GM18873 (cell line): ENCODE measurements around the gene SNED1.
"Not testable (repeated sequence)": the region's sequence is repeated elsewhere in the genome, so short reads cannot be mapped to it uniquely, and the experiment has no call there.

Experiments used
- ATAC-seq: cut with Tn5 transposase; IDR thresholded peaks from one replicate; pipeline ENCODE4 v1.9.1; 2021; ENCODE audit warnings: mild to moderate bottlenecking, moderate library complexity, moderate number of reproducible peaks; ENCODE audit not compliant: unreplicated experiment, low FRiP score

The SNED1 gene

DNA sequence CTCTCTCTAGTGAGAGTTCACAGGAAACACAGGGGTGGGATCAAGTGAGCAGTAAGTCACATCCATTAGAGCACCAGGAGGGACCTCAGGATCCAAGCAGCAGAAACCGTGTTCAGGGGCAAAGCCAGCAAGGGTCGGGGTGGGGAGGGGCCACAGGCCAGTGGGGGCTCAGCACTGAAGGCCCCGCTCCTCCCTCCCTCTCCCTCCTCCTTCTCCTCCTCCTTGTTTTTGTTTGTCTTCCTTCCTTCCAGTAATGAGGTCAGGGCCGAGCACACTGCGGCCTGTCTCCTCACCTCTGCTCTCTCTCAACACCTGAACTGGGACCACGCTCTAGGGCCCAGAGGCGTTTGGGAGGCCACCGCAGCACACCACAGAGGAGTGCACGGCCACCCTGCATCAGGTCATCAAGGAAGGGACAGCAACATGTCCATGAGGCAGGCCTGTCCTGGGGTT is 82.8 kb downstream of the SNED1 start:
- no peak for ATAC-seq

DNA sequence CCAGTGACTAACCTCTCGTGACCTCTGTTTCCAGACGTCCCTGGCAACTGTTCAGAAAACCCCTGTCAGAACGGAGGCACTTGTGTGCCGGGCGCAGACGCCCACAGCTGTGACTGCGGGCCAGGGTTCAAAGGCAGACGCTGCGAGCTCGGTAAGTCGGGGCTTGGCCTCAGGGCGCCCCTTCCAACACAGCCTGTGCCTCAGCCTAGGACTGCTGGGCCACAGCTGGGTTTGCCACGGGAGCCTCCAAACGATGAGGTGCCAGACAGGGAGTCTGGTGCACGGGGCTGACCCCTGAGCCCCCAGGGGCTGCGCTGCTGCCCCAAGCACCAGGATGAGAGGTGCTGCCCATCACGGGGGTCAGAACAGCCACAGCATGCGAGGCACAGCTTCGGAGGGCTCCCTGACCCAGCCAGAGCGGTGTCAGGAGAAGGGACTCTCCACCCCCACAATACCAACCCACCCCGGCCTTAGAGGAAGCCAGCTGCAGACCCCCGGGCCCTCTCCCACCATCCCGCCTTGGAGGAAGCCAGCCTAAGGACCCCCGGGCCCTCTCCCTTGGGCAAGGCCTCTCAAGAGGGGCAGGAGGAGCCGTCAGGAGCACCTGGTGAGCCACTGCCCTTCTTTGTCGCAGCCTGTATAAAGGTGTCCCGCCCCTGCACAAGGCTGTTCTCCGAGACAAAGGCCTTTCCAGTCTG is 83.4 kb downstream of the SNED1 start:
- no peak for ATAC-seq

DNA sequence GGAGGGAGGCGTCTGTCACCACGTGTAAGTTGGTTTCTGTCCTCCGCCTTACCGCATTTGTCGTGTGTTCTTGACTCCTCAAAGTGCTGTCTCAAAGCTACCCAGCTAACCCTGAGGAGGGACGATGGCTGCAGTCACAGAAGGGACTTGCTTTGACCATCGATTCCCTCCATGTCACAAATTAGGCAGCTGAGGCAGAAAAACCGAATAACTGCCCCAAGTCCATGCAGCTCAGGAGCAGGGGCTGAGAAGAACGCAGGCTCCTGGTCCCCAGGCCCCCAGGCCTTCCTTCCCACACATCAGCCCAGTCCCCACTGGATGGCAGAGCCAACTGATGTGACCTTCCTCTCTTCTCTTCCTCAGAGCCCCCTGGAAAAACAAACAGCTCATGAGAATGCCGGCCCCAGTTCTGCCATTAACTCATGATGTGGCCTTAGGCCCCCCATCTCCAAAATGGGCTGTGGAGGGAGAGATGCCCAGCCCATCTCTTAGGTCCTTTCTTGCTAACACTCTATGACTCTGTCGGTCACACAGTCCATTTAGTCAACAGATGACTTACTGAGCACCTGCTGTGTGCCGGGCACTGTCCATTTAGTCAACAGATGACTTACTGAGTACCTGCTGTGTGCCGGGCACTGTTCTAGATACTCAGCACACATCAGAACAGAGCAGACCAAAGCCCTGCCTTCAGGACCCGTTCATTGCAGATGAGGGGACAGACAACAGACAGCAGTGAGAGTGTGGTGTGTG is 84.1 kb downstream of the SNED1 start:
- ATAC-seq, result no peak

DNA sequence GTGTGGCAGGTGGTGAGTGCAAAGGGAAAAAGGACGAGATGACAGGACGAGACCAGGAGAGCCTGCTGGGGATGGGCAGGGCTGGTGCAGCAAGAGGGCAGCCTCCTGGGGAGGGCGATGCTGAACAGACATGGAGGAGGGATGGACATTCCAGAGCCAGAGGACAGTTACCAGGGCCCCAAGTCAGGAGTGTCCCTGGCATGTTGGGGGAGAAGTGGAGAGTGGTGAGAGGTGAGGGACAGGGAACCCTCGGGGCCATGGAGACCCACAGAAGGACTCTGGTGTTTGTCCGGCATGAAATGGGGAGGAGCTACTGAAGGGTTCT is 84.6 kb downstream of the SNED1 start:
- ATAC-seq, result no peak

DNA sequence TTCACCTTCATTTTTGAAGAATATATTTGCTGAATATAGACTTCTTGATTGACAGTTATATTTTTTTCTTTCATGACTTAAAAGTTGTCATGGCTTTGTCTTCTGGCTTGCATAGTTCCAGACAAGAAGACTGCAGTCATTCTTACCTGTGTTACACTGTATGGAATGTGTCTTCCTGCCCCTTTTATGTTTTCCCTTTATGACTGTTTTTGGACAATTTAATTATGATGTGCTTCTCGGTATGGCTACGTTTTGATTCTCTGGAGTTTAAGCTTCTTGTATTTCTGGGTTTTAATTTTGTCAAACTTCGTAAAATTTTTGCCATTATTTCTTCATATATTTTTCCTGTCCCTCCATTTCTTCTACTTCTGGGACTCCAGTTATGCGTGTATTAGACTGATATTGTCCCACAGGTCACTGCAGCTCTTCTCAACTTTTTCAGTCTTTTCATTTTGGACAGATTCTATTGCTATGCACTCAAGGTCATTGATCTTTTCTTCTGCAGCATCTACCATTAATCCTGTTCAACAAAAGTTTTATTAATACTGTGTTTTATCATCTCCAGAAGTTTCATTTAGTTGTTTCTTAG is 86.5 kb downstream of the SNED1 start:
- no peak for ATAC-seq

DNA sequence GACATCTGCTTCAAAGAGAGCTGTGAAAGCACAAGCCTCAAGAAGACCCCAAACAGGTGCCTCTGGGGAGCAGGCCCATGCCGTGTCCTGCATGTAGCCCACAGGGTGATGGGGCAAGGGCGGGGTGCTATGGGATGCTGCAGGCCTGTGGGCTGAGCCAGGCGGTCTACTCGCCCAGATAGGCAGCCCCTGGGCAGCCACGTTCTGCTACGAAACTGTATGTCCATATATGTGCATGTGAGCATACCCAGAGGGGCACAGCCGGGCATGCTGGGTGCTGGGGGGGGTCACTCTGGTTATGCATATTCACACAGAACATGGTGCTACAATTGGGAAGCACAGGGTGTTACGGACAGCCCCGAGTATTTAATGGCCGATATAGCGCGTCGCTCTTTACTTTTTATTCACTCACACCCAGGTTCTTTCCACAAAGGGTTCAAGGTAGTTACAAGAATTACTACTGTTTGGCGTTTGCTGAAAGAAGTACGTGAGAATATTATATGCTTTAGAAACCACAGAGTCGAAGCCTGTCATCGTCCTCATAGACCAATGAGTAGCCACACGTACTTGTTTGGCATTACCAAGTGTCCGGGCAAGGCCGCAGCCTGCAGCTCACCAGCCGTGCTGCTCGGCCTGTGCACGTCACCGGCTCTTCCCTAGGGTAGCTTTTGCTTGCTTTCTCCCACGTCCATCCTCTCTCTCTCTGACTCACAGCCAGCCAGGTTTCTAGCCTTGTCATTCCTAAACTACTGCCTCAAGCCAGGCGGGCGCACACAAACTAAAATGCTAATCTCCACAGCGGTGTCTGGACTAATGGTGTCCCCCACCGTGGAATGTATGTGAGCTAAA is 89.2 kb downstream of the SNED1 start:
- peak; percentile 52 for ATAC-seq

DNA sequence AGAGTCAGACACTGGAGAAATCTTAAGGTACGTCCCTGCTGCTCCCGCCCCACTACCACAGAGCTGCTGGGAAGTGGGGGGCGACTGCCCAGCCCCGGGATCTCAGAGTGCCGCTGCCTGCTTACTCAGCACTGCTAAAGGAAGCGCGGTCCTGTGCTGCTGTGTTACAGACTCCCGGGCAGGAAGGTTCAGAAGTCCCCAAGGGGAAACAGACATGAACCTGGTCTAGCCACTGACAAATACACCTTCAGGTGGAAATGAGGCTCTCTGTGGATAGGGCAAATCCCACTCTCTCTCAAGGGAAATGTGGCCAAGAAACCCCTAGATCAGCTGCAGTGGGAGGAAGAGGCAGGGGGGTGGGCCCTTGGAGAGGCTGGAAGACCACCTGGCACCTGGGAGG is 90.0 kb downstream of the SNED1 start:
- peak; percentile 31 for ATAC-seq

DNA sequence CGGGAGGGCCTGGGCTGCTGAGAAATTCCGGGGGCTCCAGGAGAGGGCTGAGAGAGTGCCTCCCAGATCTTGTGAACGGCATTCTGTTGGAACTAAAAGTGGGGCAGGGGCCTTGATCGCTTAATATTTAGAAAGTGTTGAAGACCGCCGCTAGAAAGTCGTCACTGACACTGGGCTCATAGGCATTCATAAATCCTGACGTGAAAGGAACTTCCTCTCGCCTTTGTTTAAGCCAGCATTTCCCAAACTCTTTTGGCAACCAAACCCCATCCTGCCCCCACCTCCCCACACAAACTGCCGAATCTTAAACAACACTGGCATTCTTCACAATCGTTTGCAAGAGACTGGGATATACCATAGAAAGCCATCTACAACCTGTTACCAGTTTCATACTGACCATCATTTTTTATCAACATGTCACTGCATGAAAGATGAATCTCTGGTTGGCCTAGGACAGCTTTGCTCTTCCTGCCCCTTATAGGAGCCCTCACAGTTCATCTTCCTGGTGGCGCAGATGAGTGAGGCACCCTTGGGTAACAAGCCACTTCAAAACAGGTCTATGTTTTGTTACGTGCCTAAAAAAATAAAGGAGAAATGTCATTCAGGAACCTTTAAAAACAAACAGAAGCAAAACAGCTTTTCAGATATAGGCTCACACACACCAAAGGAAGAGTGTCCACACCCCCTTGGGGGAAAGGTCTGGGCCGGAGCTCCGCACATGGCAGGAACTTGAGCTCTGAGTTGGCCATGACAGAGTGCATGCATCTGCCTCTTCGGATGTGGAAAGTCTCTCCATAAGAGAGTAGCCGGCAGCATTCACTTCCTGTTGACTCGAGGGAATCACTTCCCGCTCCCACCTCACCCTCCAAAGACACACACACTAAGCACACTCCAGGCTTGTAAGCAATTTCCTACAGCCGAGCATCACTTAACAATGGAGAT is 90.6 kb downstream of the SNED1 start:
- no peak for ATAC-seq

DNA sequence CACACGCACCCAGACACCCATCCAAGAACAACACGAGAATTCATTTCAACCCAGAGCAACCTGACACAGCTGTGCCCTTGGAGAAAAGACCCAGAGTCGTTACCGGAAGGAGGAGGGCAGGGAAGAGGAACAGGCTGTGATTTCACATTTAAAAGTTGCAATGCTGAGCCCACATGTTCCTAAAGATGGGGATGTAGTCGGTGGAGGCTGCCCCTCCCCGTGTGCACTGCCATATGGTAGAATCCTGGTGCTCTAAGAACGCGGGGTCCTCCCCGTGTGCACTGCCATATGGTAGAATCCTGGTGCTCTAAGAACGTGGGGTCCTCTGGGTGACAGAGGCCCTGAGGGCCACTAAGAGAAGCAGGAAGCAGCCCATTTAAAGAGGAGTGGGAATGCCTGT is 92.8 kb downstream of the SNED1 start:
- ATAC-seq, result no peak

DNA sequence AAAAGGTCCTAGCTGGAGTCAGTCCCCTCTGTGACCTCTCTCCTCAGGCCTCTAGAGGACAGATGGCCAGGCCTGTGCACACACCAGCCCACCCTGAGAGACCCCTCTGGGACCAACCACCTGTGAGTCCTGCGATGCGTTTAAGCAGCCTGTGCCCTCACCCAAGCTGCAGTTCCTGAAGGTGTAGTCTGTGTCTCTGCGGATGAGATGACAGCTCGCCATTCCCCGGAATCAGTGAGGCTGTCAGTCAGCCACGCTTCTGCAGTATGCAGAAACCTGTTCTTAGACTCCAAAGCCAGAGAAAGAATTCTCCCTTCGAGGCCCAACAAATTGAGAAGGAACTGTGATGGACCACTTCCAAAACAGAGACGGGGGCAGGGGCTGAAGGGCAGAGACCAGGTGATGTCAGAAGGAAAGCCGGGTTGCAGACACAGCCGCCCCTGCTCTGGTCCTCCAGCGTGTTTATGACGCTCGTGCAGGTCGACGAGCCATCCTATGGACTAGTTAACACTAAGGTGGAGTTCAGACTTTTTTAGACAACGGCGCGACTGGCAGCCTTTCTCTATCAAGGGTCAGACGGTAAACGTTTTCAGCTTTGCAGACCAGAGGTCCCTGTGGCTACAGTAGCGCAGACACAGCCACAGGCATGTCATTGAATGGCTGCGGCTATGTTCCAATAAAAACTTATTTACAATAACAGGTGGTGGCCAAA is 93.5 kb downstream of the SNED1 start:
- ATAC-seq, result no peak

DNA sequence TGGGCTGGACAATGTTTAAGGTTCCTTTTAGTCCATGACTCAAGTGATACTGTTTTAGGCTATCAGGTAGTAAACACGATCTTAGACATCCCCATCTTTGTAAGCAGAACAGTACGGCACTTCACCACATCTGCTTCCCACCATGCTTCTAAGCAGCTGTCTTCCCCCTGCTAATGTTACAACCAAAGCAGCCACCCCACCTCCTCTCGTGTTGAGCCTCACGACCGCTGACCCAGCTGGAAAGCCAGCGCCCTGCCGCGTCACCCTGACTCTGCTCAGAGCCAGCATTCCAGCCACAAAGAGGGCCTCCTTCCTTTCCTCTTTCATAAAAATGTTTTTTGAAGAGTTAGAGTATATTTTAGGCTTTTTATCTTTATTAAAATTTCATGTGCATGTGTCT is 94.3 kb downstream of the SNED1 start:
- ATAC-seq, result no peak

DNA sequence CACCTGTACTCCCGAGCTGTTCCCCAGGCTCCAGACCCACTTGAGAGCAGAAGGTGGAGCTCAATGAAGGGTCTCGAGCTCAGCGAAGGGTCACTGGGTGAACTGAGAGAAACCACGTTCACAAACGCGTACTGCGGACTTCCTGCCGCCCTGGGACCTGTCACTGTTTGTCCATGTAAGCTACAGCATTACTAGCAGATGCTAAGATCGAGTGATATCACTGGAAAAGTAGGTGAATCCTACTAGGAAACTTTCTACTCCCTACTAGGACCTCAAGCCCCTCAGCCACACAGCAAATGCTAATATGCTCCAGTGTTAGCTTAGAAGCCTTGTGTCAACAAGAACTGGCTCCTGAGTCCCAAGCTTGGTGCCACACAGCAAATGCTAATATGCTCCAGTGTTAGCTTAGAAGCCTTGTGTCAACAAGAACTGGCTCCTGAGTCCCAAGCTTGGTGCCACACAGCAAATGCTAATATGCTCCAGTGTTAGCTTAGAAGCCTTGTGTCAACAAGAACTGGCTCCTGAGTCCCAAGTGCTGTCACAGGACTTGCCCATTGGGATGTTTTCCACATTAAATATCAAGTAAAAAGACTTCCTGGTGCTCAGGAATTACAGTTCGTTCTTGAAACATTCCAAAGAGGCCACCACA is 94.8 kb downstream of the SNED1 start:
- not testable (repeated sequence) for ATAC-seq

DNA sequence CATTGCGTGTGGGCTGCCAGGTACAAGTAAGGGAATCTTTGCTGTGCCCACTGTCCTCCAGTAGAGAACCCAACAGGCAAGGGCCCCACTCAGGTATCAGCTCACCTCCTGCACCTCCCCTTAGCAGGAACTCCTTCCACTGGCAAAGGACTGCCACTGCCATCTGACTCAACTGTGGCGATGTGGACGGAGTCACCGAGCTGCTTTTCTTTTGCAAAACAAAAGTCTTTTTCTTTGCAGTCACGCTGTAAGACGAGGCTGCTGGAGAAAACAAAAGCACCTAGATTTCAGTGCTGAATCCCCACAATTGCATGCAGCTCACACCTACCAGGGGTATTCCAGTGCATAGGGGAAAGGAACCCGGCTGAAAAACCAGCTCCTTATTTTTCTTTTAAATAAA is 95.8 kb downstream of the SNED1 start:
- ATAC-seq, result no peak

DNA sequence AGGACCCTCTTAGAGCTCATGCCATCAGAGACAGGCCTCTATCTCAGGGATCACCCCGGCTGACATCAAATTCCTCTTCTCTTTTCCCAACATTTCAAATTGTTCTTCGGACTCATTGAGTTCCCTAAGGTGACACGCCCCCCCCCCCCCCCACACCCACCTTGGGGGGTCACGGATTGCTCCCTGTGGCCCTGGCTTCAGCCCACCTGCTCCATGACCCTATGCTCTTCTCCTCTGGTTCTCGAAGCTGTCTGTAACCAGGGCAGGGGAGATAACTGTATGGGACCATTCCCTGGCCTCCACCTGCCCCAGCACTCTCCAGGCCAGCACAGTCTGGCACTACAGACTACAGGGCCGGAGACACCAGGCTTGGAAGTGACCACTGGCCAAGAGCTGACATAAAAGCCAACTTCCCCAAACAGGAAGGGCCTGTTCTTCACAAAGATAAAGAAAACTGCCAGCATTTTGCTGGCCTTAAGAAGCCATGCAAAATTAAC is 96.6 kb downstream of the SNED1 start:
- no peak for ATAC-seq

DNA sequence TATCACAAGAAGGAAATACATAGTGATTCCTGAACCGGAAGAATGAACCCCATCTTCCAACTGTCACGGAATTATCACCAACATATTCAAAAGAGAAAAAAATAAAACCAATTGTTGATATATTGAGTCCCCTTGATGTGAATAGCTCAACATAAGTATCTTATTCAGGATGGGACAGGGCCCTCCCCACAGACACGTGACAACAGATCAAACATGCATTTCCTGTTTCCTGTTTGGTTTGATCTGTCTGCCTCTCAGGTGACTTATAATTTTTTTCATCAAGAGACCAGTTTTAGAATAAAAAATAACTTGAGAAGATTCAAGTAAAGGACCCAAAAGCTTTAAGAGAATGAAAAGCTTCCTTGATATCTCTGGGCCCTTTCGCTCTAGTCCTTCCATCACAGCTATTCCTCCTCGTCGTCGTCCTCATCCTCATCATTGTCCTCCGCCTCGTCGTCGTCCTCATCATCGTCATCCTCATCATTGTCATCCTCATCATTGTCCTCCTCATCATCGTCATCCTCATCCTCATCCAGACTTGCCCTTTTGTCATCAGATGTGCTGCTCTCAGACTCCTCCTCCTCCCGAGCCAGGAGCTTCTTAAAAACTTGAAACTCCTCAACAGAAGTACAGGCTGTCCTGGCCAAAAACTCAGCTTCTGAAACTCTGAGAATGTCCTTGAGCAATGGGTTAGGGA is 97.3 kb downstream of the SNED1 start:
- ATAC-seq, result no peak

DNA sequence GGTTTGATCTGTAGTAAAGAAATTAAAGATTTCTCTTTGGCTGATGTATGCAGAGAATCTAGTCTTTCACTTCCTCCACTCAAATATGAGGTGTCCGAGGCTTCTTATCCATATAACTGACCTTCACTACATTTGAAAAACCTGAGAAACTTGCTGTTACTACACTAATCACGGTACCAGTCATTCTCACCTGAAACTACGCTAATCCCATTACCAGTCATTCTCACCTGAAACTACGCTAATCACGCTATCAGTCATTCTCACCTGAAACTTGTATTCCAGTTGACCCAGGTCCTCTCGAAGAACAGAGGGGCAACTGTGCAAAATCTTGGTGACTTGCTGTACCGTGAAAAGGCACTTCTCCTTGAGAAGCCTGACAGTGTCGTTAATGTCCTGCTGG is 98.6 kb downstream of the SNED1 start:
- ATAC-seq, result no peak

DNA sequence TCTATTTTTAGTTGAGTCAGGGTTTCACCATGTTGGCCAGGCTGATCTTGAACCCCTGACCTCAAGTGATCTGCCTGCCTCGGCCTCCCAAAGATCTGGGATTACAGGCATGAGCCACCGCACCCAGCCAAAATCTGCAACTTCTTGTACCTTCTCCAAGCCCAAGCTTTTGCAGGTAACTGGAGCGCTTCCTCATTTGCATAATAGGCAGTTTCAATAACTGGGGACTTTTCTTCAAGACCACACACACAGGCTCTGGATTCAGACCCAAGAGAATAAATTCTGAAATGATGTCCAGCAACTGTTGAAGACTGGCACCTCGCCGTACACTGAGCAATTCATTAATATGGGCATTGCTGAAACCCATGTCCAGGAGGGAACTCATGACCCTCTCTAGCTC is 100.8 kb downstream of the SNED1 start:
- ATAC-seq, result no peak

DNA sequence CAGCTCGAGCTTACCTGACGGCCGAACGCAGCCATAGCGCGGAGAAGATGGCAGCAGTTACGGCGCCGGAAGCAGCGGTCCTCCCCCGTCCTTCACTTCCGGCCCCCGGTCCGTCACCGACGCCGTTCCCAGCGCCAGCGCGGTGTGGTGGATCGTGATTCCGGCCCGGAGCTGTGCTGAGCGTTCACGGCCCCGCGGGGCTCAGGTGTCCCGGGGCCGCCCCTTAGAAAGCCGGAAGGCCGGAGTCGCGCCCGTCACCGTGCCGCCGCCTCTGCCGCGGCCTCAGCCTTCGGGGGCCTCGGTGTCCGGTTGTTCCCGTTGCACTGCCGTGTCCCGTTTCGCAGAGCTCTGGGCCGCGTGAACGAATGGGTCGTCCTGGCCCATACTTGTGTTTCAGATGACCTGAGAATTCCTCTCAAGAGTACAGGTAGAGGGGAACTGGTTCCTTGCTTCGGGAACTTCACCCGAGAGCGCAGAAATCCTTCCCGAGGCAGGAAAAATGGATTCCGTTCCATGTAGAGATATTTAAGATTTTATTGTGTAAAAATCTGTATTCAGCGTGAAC is 103.9 kb downstream of the SNED1 start, which contains the start of gene MTERF4:
Gene MTERF4 (minus strand): TSS at position 49 of the 565 bp plus-strand sequence. CDS start 14 bp downstream, at position 35.
- peak; percentile 66 for ATAC-seq
